CD4-positive, alpha-beta T cell treated with Interleukin-17A for 4 hours (primary cell): ENCODE data around the gene ICAM4.
"Not testable (repeated sequence)": the region's sequence is repeated elsewhere in the genome, so short reads cannot be mapped to it uniquely, and the experiment has no call there.

Experiments used
- DNase-seq: peaks from one replicate; pipeline ENCODE4 v3.0.0-alpha.2; 2020; ENCODE audit warnings: mixed read lengths

Gene ICAM4

DNA sequence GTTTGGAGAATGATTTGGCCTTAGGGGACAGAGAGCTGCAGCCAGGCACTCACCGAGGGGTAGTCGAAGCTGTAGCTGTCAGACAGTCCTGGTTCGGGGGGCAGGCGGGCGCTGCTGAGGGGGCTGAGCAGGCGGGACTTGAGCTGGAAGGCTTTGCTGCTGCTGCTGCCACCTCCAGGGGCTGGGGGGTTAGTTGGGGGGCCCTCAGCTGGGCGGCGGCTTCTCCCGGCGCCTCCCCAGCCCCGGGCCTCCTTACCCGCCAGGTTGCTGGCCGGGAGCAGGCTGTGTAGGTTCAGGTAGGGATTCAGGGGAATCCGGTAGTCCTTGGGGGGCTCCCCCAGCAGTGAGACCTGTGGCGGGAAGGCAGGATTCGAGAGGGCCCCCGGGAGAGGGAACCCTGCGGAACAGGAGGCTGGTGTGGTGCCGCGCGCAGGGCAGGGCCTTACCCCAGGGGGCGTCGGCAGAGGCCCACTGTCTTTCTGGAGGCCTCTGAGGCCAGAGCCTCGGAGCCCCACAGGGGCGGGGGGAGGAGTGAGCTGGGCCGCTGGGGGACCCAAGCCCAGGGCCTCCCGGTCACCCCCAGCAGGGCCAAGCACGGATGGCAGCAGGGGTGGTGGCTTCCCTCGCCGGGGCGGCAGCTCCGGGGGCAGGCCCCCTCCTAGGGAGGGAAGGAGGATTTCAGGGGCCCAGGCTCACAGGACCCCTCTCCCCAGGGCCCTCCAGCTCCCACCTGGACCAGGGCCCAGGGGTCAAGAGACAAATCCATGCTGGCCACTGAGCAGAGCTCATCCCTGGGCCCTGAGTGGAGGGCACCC is 34.1 kb downstream of the ICAM4 start:
- no peak for DNase-seq

DNA sequence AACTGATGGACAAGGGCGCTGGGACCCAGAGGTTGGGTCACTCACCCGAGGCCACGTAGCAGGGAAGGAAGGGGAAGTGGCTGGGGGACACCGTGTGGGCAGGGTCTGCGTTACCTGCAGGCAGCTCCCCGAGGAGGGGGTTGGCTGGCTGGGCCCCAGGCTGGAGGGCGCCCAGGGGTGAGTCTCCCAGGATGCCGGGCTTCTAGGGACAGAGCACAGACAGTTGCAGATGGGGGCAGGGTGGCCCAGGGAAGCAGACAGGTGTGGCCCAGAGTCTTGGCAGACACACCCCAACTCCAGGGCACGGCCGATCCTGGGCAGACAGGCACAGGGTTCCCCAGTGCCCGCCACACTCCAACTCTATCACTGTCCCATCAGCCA is 34.7 kb downstream of the ICAM4 start:
- no peak for DNase-seq

DNA sequence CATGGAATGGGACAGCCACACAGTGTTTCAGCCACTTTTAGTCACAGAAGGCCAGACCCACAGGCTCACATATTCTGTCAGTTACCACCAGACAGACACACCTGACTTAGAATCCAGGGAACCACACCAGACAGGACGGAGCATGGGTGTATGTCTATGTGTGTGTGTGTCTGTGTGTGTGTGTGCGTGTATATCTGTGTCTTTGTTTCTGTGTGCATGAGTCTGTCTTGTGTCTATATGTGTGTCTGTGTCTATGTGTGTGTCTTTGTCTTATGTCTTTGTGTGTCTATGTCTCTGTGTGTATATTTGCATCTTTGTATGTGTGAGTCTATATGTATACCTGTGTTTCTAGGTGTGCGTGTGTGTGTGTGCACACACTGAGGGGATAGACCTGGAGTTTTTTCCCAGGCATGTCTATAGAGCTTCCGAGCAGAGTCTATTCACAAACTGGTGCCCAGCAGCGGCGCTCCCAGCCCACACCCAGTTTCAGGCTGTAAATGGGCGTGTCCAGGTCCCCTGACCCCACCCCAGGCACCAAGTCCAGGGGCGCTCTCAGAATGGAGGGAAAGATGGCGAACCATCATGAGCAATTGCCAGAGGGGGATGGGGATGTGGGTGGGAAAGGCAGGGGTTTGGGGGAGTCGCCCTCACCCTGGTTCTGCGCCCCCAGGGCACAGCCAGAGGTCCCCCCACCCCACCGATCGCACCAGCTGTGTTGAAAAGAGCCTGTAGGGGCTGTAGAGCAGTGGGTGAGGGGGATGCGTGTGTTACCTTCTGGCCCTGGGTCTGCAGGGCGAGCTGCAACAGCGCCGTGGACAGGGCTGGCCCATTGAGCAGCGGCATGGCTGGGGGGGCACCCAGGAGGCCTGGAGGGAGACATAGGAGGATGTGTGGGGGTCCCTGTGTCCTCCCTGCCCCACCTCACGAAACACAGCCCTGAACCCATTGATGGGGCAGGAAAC is 35.4 kb downstream of the ICAM4 start:
- DNase-seq = no peak

DNA sequence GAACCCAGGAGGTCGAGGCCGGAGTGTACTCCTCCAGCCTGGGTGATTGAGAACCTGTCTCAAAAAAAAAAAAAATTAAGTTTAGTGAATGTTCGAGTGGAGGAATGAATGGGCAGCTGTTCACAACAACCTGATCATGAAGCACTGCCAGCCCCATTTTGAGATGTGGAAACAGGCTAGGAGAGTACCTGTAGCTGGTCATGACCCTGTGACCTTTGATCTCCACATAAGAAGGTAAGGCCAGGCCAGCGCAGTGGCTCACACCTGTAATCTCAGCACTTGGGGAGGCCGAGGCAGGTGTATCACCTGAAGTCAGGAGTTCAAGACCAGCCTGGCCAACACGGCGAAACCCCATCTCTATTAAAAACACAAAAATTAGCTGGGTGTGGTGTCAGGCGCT is 39.0 kb downstream of the ICAM4 start:
- no peak for DNase-seq

DNA sequence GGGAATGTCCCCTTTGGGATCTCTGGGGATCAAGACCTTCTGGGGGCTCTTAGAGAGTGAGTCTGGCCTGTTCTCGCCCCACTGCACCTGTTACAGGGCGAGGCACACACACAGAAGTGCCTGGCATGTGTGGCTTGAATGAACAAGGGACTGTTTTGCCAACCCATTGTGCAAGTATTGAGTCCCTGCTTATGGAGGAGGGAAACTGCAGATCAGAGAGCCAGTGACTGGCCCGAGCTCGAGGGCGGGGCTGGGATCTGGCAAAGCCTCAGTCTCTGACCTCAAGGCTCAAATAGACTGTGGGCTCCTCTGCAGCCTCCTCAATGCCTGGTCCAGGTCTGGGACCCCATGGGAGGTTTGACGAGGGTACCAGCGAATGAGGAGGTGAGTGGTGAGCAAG is 41.0 kb downstream of the ICAM4 start:
- DNase-seq = no peak

DNA sequence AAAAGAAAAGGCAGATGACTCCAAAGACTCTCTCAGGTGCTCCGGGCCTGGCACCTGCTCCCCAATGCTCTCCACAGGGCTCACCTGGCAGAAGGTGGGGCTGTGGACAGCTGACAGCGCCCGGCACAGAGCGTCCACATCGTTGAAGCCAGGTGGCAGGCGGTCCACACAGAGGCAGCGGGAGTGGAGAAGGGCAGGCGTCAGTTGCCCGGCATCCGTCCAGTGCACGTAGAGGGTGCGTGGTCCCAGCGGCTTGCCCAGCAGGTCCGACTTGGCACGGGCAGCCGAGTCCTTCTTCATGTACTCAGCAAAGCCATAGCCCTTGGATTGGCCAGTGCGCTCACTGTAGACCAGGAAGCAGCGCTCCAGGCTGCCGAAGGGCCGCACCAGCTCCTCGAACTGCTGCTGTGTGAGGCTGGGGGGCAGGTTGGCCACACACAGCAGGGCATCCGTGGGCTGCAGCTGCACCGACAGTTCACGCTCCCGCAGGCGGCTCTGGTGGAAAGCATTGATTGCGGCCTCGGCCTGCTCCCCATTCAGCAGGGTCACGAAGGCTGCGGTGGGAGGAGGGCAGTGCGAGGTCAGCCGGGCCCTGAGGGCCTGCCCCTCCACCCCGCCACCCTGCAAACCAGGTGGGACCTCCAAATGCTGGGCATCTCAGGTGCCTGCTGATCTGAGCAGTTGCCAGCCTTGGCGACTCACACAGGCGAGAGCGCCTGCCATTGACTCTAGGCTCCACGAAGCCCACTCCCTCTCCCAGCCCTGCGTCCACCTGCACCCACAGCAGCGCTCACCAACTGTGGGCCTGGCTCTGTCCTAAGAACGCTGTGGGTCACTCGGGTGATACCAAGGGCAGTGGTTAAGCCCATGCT is 42.0 kb downstream of the ICAM4 start:
- no peak for DNase-seq

DNA sequence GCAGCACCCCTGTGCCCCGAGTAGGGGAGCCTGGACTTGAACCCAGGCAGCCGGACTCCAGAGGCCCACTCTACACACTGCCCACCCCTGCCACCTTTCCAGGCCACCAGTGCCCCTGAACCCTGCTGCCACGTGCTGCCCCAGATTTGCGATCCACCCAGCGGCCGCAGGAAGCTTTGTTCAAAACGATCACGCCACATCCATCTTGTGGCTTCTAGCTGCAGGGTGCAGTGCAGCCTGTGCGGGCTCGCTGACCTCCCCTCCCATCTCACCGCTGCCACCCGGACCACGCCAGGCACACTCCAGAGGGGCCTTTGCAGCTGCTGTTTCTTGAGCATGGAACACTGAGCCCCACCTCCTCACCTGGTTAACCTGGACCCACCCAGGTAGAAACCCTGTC is 42.8 kb downstream of the ICAM4 start:
- DNase-seq = no peak

DNA sequence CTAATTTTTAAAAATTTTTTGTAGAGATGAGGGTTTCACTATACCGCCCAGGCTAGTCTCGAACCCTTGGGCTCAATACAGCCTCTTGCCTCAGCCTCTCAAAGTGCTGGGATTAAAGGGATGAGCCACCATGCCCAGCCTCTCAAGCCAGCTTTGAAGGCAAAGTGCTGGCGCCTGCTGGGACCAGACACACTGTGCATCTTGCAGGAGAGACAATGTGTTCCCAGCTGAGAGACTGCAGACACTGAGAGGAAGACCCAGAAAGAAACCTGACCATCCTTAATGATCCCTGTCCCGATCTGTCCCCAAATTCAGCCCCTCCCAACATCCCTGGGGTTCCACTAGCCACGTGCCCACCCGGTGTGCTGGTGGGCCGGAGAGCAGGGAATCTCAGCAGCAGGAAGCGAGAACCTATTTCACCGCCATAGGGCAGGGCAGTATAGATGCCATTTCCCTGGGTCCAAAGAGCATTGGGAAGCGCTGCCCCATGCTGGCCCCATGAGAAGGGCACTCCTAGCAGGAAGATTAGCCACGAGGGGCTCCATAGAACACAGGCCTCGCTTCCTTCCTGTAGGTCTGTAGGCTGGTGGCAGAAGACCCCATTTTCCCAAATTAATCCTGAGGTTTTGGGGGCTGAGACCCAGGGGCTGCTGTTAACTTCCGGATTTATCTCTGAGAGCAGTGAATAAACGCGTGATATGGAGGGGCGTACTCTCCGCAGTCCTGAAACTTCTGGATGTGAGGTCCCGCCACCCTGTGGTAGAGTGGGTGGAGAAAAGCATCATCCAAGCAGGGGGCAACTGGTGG is 45.6 kb downstream of the ICAM4 start:
- DNase-seq = no peak

DNA sequence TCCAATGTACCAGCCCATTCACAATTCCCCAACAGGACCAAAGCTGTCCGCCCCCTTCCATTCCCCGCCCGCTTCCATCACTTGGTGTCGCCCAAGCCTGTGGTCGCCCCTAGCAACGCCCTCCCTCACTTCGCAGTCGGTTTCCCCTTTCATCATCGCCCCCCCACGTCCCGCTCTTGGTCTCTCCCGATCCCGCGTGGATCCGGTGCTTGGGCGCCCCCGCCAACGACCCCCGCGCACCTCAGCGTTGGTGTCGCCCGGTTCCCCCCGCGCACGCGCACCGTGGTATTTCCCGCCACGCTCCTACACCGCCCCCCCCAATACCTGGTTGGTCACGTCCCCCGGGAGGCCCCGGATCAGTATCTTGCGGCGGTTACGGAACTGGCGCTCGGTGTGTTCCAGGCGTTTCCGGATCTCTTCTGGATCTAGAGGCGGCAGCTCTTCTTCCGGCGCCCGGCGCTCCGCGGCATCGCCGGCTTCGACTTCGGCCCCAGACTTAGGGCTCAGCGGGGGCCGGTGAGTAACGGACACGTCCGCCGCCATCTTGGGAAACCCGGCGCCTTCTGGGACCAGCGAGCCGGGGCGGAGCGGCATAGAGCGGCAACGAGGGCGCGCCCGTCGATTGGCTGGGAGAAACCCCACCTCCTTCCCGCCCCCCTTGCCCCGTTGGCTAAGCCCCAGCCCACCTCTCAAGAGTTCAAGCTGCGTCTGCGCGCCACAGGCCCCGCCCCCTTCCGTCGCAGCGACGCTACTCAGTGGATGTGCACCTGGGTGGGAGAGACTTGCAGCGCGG is 46.4 kb downstream of the ICAM4 start, which contains the start of gene RAVER1:
TSS of gene RAVER1 (minus strand) at position 565 of the 793 bp plus-strand sequence. CDS start at position 543, 22 bp downstream.
- peak; percentile 99 for DNase-seq

DNA sequence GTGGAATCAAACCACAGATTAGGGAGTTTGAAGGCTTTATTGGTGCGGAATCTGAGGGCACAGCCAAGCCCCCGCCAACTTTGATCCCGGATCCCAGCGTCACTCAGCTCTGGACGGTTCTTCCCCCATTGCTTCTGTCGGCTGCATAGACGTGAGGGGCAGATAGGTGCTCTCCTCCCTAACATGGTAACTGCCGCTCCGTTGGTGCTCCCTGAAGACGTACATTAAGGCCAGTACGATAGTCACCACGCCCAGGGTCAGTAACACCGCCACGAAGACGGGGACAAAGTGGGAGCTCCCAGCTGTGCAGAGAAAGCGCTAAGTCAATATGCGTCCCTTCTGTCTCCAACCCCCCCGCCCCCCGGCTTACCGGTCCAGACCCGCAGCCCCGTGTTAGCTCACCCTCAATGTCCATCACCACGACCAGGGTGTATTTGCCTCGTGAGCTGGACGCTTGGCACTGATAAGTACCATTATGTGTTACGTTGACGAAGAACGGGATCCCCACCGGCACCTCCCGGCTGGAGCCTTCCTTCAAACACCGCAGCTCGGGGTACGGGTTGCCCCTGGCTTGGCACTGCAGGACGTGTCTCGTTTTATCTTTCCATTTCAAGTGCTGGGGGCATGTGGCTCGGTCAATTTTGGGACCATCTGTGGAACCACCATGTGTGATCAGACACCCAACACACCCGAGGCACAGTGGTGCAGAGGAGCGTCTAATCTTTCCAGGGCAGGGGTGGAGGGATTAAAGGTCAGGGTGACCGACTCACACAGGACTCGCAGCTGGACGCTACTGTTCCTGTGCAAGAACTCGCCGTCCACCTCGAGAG is 47.2 kb downstream of the ICAM4 start:
- no peak for DNase-seq

DNA sequence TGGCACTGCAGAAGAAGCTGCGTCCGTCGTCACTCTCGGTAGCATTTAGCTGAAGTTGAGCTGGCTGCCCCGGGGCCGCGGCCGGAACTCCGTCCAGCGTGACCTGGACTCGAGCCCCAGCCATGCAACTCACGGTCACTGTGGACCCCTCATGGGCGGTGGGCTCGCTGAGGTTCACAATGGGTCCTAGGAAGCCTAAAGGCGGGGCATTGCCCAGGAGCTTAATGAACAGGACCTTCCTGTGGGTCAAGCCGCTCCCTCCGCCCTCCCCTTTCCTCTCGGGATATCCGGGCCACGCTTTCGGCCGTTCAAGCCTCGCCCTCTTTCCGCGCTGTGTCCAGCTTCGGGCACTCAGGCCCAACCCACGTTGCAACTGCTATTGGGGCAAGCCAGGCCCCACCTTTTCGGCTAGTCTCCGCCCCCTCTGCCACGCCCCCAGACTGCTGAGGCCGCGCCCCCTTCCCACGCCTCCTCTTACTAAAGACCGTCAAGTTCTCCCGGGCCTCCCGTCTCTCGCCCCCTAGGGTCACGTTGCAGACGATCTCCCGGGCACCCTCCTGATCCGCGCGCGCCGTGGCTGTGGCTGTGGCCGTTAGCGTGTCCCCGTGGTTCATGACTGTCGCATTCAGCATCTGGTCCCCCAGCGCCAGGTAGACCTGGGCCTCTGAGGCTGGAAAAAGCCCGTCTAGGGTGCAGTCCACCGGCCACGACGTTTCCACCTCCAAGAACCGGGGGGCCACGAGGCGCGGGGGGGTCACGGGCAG is 48.0 kb downstream of the ICAM4 start:
- no peak for DNase-seq

DNA sequence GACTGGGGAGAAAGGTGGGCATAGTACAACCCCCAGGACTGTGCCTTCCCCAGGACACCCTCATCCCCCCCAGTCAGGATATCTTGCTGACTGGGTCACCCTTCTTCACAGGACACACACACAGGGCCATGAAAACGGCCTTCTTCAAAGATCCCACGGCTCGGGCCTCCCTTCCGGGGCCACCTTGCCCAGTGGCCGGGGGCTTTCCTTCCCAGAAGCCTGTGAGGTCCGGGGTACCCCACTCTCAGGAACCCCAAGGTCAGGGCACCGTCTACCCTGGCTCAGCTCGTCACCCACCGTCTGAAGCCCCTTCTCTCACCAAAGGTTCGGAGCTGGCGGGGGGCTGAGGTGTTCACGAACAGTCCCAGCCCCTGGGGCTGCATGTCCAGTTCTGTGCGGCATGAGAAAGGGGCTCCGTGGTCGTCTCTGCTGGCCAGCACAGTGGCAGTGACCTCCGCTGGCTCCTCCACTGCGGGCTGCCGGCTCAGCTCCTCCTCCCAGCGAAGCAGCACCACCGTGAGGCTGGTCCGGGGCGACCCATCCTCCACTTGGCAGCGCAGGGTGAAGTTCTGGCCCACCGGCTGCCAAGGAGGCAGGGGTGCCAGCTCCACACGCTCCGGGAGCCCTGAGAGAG is 48.7 kb downstream of the ICAM4 start:
- DNase-seq = no peak

DNA sequence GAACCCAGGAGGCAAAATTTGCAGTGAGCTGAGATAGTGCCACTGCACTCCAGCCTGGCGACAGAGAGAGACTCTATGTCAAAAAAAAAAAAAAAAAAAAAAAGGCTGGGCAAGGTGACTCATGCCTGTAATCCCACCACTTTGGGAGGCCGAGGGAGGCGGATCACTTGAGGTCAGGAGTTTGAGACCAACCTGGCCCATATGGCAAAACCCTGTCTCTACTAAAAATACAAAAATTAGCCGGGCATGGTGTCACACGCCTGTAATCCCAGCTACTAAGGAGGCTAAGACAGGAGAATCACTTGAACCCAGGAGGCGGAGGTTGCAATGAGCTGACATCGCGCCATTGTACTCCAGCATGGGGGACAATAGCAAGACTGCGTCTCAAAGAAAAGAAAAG is 50.0 kb downstream of the ICAM4 start:
- DNase-seq = not testable (repeated sequence)
